ENCODE data around the gene GDNF.

DNA sequence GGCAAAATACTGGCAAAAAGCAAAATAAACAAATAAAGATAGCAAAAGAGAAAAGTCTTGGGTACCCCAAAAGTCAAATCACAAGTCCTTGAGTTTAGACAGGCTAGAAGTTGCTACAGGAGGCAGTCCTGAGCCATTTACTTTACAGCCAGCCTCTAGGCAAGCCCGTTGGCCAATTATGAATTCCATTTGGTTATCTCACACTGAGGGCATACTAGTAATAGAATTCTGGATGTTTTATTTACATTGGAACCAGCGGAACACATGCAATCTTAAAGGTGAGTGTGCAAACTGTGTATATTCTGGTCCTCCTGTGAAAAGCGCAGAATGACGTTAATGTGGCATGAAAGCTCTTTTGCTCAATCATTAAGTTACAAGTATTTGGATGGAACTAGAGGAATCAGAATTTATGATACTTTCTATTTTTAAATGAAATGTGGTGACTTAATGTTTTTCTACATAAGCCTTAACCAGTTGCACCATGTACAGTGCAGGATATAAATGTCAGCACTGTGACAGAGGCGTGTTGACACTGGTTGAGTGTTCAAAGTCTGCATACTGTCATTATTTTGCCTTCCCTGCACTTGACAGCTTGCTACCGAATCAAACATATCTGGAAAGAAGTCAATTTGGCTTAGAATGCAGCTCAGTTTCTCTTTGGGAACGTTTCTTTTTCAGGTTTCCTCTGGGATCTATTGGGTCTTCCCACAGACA, 7.9 kb downstream of the GDNF start:
- TF ChIP-seq PKNOX1 (IDR thresholded peaks at IDR 0.05) (no peak), FOXA1 (IDR thresholded peaks at IDR 0.05) (no peak), L3MBTL2 (conservative IDR thresholded peaks at IDR 0.05) (no peak), FOXM1 (IDR thresholded peaks at IDR 0.05; ENCODE audit: borderline replicate concordance) (no peak), SUZ12 (IDR thresholded peaks at IDR 0.05) (no peak), BHLHE40 (IDR thresholded peaks at IDR 0.05; ENCODE audit: borderline replicate concordance) (no peak), ZNF384 (IDR thresholded peaks at IDR 0.05) (no peak)
